ENCODE data around the gene CABS1.

Gene CABS1

DNA sequence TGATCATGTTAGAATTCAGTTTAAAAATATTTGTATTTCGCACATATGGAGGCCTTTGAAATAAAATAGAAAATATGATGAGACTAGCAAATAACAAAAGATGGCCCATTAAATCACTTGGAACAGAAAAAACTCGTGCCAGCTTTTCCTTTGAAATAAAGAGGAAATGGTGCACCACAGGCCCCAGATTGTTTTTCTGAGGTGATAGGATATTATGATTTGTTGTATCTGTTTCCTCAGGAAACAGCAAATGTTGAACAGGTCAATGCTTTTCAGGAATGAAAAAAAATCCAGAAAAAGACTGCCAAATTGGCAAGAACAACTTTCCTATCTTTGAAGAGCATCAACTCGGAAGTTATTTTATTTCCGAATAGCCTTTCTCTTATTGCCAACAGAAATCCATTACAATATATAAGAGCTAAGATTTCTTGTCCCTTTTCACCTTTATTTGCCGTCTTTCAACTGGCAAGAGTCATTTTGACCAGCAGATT is 48.0 kb downstream of the CABS1 start, which contains the start of gene SMR3B:
Gene SMR3B, plus strand, starts transcription at position 441 of the 491 bp plus-strand sequence. CDS start 1,380 bp downstream, outside the sequence.
- no peak for FAIRE-seq

More for the DNA sequence above, 48.0 kb downstream of the CABS1 start, which contains the start of gene SMR3B:
- no peak for DNase-seq (ENCODE audit: low spot score)
